Keratinocyte (primary cell): Measurements from ENCODE around the gene DCDC1. TPM values are rescaled to one million over a fixed set of nuclear protein-coding genes. Genes with fewer than 3 reads are reported as not detected.

Experiments used
- DNase-seq: peaks from one replicate; pipeline ENCODE4 v3.0.0-alpha.2; 2011; ENCODE audit warnings: low read depth, missing footprints, low spot score
- FAIRE-seq: peaks from 2 replicates; lab custom pipeline; 2011; peaks lifted over from hg19 to GRCh38; lab: Jason Lieb, UNC
- H2AFZ ChIP-seq: 2 replicates; pipeline ENCODE4 v1.6.0; 2012; ENCODE audit warnings: low read length, control low read depth, inconsistent platforms; ENCODE audit not compliant: control insufficient read depth
- H3K27ac ChIP-seq: 2 replicates; pipeline ENCODE4 v1.5.1; 2011; ENCODE audit warnings: low read length; ENCODE audit not compliant: control insufficient read depth, insufficient read depth
- H3K27me3 ChIP-seq: 3 replicates; pipeline ENCODE4 v1.6.0; 2011; ENCODE audit warnings: low read length; ENCODE audit not compliant: control insufficient read depth, insufficient read depth; ENCODE audit errors: extremely low read depth
- H3K36me3 ChIP-seq, 2 experiments: 2 replicates in 1 of 2; 3 replicates in 1 of 2; pipeline ENCODE4 v1.5.1; 2011; ENCODE audit warnings: low read length in 2 of 2, mild to moderate bottlenecking in 1 of 2; ENCODE audit not compliant: control insufficient read depth in 2 of 2, insufficient read depth in 2 of 2; ENCODE audit errors: extremely low read depth in 1 of 2
- H3K4me1 ChIP-seq: 3 replicates; pipeline ENCODE4 v1.5.1; 2011; ENCODE audit warnings: low read length; ENCODE audit not compliant: control insufficient read depth, insufficient read depth; ENCODE audit errors: extremely low read depth
- H3K4me2 ChIP-seq: 3 replicates; pipeline ENCODE4 v1.6.0; 2011; ENCODE audit warnings: low read depth, low read length; ENCODE audit not compliant: control insufficient read depth, insufficient read depth; ENCODE audit errors: extremely low read depth
- H3K4me3 ChIP-seq, 3 experiments: fragments of 200-600 bp in 1 of 3; sonication (generic) in 1 of 3; 2 replicates in 2 of 3; 3 replicates in 1 of 3; pipeline ENCODE4 v1.5.1; 2011 to 2016; ENCODE audit warnings: low read length in 3 of 3, mild to moderate bottlenecking in 3 of 3, control low read depth in 2 of 3, inconsistent platforms in 1 of 3, low read depth in 1 of 3, mixed read lengths in 1 of 3, mixed run types in 1 of 3, moderate library complexity in 1 of 3; ENCODE audit not compliant: control insufficient read depth in 2 of 3, insufficient read depth in 2 of 3; ENCODE audit errors: extremely low read depth in 1 of 3
- H3K79me2 ChIP-seq: 2 replicates; pipeline ENCODE4 v1.6.0; 2012; ENCODE audit warnings: low read length; ENCODE audit not compliant: control insufficient read depth, insufficient read depth
- H3K9ac ChIP-seq: 3 replicates; pipeline ENCODE4 v1.6.0; 2011; ENCODE audit warnings: low read length; ENCODE audit not compliant: control insufficient read depth, insufficient read depth; ENCODE audit errors: extremely low read depth
- H3K9me1 ChIP-seq: 3 replicates; pipeline ENCODE4 v1.6.0; 2011; ENCODE audit warnings: low read length; ENCODE audit not compliant: control insufficient read depth, insufficient read depth; ENCODE audit errors: extremely low read depth
- H3K9me3 ChIP-seq: 2 replicates; pipeline ENCODE4 v1.5.1; 2012; ENCODE audit warnings: low read depth, low read length; ENCODE audit not compliant: control insufficient read depth
- H4K20me1 ChIP-seq: 3 replicates; pipeline ENCODE4 v1.6.0; 2011; ENCODE audit warnings: low read length; ENCODE audit not compliant: control insufficient read depth, insufficient read depth; ENCODE audit errors: extremely low read depth
- EZH2 ChIP-seq: IDR thresholded peaks from one replicate; pipeline ENCODE4 v1.6.1; 2012; ENCODE audit warnings: inconsistent platforms, mild to moderate bottlenecking, low read length, moderate library complexity
- dilution Hi-C: fragments of 300-500 bp; cut with MboI; formaldehyde crosslinking; loops from one replicate; pipeline ENCODE4 v1.7.0; 2020; ENCODE audit warnings: low sequenced_read_pairs; ENCODE audit not compliant: extremely low pct_ligation_motif_present
- polyA plus RNA-seq, 5 experiments: library from polyadenylated mRNA; depleted of rRNA in 3 of 5; stranded (reverse) in 3 of 5; stranded (forward) in 1 of 5; unstranded in 1 of 5; fragments of >200 nt; gene quantifications; 1 replicate in 1 of 5; 2 replicates in 3 of 5; 3 replicates in 1 of 5; pipeline versions ENCODE4 v1.2.1 to v1.2.3, GENCODE V29; 2011 to 2012; ENCODE audit warnings: missing spikeins in 2 of 5, low read depth in 1 of 5, low replicate concordance in 1 of 5
- TF ChIP-seq, protein P1 (sequence below), 3 experiments: IDR thresholded peaks in 1 of 3; conservative IDR thresholded peaks in 1 of 3; optimal IDR thresholded peaks in 1 of 3; 2 replicates in 2 of 3; 3 replicates in 1 of 3; pipeline versions ENCODE3 to v1.5.1; 2011; ENCODE audit warnings: low read length in 3 of 3, mild to moderate bottlenecking in 3 of 3, moderate library complexity in 2 of 3, control low read depth in 1 of 3, inconsistent platforms in 1 of 3; ENCODE audit not compliant: insufficient read depth in 2 of 3; ENCODE audit errors: extremely low read depth in 1 of 3

DCDC1 gene
- polyA plus RNA-seq, 1 donor (not counting 4 experiments of a cell fraction or from before 2014, with no cell fraction given): 0.08 TPM

DNA sequence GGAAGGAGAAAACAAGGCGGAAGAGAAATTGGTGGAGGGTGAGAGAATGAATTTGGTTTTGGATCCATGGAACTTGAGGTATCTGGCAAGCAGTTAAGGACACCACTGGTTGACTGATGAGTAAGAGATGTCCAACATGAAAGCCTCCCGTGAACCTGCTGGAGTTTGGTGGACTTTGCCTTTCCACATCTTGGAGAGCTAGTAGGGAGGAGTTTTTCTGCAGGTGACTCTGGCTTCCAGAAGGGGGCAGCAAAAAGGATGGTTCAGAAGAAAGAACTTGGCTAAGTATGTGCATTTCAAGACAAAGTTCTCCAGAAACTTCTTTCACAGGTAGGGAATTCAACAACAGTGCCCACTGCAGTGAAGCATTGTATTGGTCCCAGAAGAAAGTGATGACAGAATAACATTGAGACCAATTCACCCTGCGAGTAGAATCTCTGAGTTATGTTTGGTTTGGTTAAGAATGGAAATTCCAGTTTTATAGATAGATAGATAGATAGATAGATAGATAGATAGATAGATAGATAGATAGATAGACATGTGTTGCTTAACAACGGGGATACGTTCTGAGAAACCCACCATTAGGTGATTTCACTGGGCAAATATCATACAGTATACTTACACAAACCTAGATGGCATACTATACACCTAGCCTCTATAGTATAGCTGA, 28.5 kb downstream of the DCDC1 start:
- Histone ChIP-seq H3K9me1 (no peaks in the 10 kb centered on the region), H3K27me3 (peaks cover 4% of the 10 kb centered on the region), H3K27ac (no peak overlapping the region), H3K36me3 (no peaks in the 10 kb centered on the region), H3K9me3 (no peaks in the 10 kb centered on the region), H3K9ac (no peak overlapping the region), H3K4me3 (no peak overlapping the region), H2AFZ (no peak overlapping the region), H3K79me2 (no peaks in the 10 kb centered on the region), H3K4me1 (no peaks in the 10 kb centered on the region), H4K20me1 (no peaks in the 10 kb centered on the region), H3K4me2 (no peak overlapping the region)
- TF ChIP-seq, protein P1, sequence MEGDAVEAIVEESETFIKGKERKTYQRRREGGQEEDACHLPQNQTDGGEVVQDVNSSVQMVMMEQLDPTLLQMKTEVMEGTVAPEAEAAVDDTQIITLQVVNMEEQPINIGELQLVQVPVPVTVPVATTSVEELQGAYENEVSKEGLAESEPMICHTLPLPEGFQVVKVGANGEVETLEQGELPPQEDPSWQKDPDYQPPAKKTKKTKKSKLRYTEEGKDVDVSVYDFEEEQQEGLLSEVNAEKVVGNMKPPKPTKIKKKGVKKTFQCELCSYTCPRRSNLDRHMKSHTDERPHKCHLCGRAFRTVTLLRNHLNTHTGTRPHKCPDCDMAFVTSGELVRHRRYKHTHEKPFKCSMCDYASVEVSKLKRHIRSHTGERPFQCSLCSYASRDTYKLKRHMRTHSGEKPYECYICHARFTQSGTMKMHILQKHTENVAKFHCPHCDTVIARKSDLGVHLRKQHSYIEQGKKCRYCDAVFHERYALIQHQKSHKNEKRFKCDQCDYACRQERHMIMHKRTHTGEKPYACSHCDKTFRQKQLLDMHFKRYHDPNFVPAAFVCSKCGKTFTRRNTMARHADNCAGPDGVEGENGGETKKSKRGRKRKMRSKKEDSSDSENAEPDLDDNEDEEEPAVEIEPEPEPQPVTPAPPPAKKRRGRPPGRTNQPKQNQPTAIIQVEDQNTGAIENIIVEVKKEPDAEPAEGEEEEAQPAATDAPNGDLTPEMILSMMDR (optimal IDR thresholded peaks at IDR 0.05 in 1 of 3, IDR thresholded peaks at IDR 0.05 in 1 of 3, conservative IDR thresholded peaks at IDR 0.05 in 1 of 3; ENCODE audit: extremely low read depth in 1 of 3, insufficient read depth in 2 of 3, low read length in 3 of 3): peak; percentile 58 to 77 (median 67)
- no peak for TF ChIP-seq EZH2
- dilution Hi-C loops: no loop called here
- no peak for DNase-seq
- FAIRE-seq: no peak

DNA sequence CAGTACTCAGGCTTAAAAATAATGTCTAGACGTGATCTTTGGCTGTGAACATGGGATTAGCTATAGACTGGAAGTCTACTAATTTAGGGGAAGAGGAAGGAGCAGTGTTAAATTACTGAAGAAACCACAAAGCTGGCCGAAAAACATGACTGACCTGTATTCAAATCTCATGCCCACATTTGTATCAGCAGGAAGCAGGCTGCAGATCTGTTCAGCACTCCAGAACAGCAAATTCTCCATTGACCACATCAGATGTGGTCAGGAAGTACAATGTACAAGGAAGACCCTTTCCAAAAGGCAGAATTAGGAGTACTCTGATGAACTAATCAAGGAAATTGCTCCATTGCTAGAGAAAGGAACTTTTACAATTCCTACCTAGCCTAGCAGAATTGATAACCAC, 31.7 kb downstream of the DCDC1 start:
- Histone ChIP-seq H3K27me3 (peaks cover 4% of the 10 kb centered on the region), H4K20me1 (no peaks in the 10 kb centered on the region), H3K4me2 (no peak overlapping the region), H3K36me3 (no peaks in the 10 kb centered on the region), H3K79me2 (no peaks in the 10 kb centered on the region), H3K9ac (no peak overlapping the region), H3K9me1 (no peaks in the 10 kb centered on the region), H3K9me3 (no peaks in the 10 kb centered on the region), H3K4me1 (no peaks in the 10 kb centered on the region), H3K4me3 (no peak overlapping the region), H3K27ac (no peak overlapping the region), H2AFZ (no peak overlapping the region)
- no peak for FAIRE-seq
- dilution Hi-C loops: no loop called here
- TF ChIP-seq EZH2: no peak
- TF ChIP-seq, protein P1 (optimal IDR thresholded peaks at IDR 0.05 in 1 of 3, IDR thresholded peaks at IDR 0.05 in 1 of 3, conservative IDR thresholded peaks at IDR 0.05 in 1 of 3; ENCODE audit: extremely low read depth in 1 of 3, insufficient read depth in 2 of 3, low read length in 3 of 3): no peak
- DNase-seq: no peak
